Activated T-cell treated with anti-CD3 and anti-CD28 coated beads for 48 hours (primary cell): ENCODE results near the gene USP20.
"Not testable (repeated sequence)": the region's sequence is repeated elsewhere in the genome, so short reads cannot be mapped to it uniquely, and the experiment has no call there.

Experiments used
- DNase-seq: peaks from one replicate; pipeline ENCODE4 v3.0.0-alpha.2; 2020; ENCODE audit warnings: low read depth

Gene USP20

DNA sequence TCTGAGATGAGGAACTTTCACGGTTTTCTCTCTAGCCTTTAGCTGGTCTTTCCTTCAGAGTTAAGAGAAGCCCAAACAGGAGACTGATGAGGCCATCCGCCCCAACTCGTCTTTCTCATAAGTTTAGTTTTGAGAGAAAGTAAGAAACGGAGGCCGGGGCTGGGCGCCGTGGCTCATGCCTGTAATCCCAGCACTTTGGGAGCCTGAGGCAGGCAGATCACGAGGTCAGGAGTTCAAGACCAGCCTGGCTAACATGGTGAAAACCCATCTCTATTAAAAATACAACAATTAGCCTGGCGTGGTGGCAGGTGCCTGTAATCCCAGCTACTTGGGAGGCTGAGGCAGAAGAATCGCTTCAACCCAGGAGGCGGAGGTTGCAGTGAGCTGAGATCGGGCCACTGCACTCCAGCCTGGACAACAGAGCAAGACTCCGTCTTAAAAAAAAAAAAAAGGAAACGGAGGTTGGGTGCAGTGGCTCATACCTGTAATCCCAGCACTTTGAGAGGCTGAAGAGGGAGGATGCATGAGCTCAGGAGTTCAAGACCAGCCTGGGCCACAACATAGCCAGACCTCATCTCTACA lies 55.6 kb downstream of the USP20 start:
- not testable (repeated sequence) for DNase-seq

GRCh38 chr9:129891569-129891968 lies 56.3 kb downstream of the USP20 start:
- no peak for DNase-seq

- DNase-seq: no peak
Observed at GRCh38 chr9:129894120-129894823, 59.0 kb downstream of the USP20 start.

DNA sequence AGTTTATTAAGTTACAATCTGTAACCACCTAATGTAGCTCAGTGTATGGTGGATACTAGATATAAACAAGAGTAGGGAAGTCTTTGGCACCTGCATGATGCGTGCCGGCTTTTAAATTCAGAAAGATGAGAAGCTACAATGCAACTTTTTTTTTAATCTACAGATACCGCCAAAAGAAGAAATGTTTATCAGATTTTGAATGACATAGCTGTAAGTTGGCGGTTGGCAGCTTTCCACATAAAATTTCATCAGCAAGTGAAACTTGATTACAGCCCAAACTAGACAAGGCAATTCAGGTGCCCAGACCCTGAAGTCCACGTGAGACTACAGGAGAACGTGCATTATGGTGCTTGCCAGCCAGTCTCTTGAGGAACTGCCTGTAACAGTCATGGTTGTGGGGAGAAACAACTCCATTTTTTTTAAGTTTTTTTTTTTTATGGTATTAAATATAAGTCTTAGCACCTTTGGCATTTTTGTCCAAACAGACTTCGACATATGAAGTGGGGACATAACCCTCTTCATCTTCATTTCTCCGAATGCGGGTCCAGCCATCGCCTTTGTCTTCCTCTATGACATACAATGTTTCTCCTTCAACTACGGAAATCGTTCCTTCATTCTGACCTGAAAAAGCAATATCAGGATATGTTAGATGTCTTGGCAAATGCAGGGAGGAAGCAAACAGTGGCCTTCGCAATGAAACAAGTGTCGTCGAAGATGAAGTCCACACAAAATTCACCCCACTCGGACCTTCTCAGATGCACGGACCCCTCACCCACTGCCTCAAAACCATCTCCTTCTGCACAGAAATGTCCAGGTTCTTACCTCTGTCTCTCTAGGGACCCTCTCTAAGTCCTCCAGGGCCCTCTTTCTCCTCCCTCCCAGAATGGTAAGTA lies 60.4 kb downstream of the USP20 start:
- no peak for DNase-seq

GRCh38 chr9:129897263-129897662 lies 62.0 kb downstream of the USP20 start:
- DNase-seq: no peak

- no peak for DNase-seq
Observed at GRCh38 chr9:129898185-129898584, 62.9 kb downstream of the USP20 start.

GRCh38 chr9:129899620-129900019 lies 64.4 kb downstream of the USP20 start:
- DNase-seq: no peak

DNA sequence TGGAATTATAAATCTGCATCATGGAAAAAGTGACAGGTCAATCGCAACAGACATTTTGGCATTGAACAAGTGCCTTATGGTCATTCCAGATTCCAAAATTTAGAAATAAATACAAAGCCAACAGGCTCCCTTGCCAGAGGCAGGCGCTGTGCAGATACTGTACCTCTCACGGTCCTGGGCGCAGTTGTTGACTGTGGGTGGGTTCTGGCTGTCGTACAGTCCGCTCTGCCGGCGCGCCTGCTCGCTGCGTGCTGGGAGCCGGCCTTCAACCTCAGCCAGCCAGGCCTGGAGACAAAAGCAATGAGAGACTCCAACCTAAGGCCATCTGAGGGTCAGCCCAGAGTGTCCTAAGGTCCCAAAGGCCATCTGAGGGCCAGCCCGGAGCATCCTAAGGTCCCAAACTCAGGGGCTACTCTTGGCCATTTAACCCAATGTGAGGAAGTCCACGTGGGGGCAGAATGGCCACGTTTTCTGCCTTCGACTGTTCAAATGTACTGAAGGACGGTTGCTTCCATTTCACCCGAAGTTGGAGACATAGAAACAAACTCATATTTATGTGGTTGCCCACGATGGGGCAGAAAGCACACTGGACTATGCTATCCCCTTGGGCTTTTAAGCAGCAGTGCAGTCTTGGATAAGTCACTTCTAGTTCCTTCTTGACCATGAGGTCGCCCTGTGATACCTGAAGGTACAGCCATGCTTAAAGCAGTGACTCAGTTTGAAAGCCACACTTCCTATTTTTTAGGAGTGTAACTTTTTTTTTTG lies 65.2 kb downstream of the USP20 start:
- no peak for DNase-seq

- DNase-seq: no peak
Observed at GRCh38 chr9:129901993-129902739, 66.9 kb downstream of the USP20 start.

GRCh38 chr9:129902740-129903134 lies 67.5 kb downstream of the USP20 start:
- no peak for DNase-seq

DNA sequence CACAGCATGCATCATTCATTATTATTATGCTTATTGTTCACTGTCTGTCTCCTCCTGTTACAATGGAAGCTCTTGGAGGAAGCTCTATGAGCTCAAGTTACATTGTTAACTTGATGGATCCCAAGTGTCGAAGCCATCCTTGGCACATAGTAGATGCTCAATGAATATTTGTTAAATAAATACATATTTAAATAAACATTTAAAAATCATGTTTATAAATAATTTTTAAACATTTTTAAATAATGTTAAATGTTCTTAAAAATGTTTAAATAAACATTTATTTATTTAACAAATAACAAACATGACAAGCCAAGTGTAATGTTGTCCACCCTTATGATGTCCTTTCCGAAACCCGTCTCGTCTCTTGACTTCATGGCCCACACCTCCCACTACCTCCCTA lies 69.5 kb downstream of the USP20 start:
- DNase-seq: no peak

DNA sequence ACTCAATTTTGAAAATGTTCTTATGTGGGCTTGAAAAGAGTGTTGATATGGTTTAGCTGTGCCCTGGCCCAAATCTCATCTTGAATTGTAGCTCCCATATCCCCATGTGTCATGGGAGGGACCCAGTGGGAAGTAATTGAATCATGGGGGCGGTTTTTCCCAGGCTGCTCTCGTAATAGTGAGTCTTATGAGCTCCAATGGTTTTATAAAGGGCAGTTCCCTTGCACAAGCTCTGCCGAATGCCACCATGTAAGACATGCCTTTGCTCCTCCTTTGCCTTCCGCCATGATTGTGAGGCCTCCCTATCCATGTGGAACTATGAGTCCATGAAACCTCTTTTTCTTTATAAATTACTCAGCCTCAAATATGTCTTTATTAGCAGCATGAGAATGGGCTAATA lies 71.0 kb downstream of the USP20 start:
- DNase-seq: no peak

DNA sequence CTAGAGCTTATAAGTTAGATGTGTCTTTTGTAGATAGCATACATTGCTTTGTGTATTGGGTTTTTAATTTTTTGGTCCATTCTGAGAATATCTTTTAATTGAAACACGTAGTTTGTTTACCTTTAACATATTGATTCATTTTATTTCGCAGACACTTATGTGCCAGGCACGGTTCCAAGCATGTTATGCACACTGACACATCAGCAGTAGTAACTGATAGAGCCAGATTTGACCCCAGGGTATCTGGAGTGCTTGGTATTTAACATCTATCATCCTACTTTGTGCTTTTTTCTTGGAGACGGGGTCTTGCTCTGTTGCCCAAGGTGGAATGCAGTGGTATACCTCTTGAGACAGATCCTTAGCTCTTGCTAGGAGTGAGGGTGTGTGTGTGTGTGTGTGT lies 71.9 kb downstream of the USP20 start:
- no peak for DNase-seq

- DNase-seq: no peak
Observed at GRCh38 chr9:129908906-129909305, 73.6 kb downstream of the USP20 start.

- no peak for DNase-seq
Observed at GRCh38 chr9:129909851-129910250, 74.6 kb downstream of the USP20 start.

- no peak for DNase-seq
Observed at GRCh38 chr9:129910628-129911567, 75.6 kb downstream of the USP20 start.

GRCh38 chr9:129914051-129914450 lies 78.8 kb downstream of the USP20 start:
- DNase-seq: no peak

GRCh38 chr9:129916707-129917106 lies 81.4 kb downstream of the USP20 start:
- no peak for DNase-seq

GRCh38 chr9:129918296-129918950 lies 83.2 kb downstream of the USP20 start:
- DNase-seq: no peak

GRCh38 chr9:129919277-129919676 lies 84.0 kb downstream of the USP20 start:
- no peak for DNase-seq
